Adipocyte (in vitro differentiated cells): Measurements from ENCODE around the gene RASSF7.

ENCODE experiments used
- DNase-seq: peaks from one replicate; pipeline ENCODE4 v3.0.0-alpha.2; 2015; ENCODE audit warnings: low read depth
- H3K27me3 ChIP-seq: replicated peaks from 2 replicates; pipeline ENCODE4 v1.7.0; 2013; ENCODE audit warnings: mild to moderate bottlenecking, low read length, moderate library complexity; ENCODE audit not compliant: control insufficient read depth, insufficient read depth
- H3K36me3 ChIP-seq: 2 replicates; pipeline ENCODE4 v1.7.0; 2013; ENCODE audit warnings: low read length, mild to moderate bottlenecking, moderate library complexity; ENCODE audit not compliant: control insufficient read depth, insufficient read depth, severe bottlenecking
- H3K4me1 ChIP-seq: 2 replicates; pipeline ENCODE4 v1.7.0; 2013; ENCODE audit warnings: mild to moderate bottlenecking, low read length, moderate library complexity; ENCODE audit not compliant: control insufficient read depth, insufficient read depth
- H3K4me3 ChIP-seq: 2 replicates; pipeline ENCODE4 v1.7.0; 2013; ENCODE audit warnings: mild to moderate bottlenecking, low read length, moderate library complexity
- H3K9ac ChIP-seq: 2 replicates; pipeline ENCODE4 v1.7.0; 2013; ENCODE audit warnings: mild to moderate bottlenecking, low read length, moderate library complexity
- H3K9me3 ChIP-seq: 2 replicates; pipeline ENCODE4 v1.7.0; 2013; ENCODE audit warnings: mild to moderate bottlenecking, low read length, moderate library complexity; ENCODE audit not compliant: control insufficient read depth

RASSF7 gene

GRCh38 chr11:528166-528814, 32.5 kb upstream of the RASSF7 start:
- Histone ChIP-seq H3K36me3 (peaks cover 8% of the 10 kb centered on the region), H3K9me3 (no peaks in the 10 kb centered on the region), H3K27me3 (no peaks in the 10 kb centered on the region), H3K9ac (no peak overlapping the region), H3K4me3 (no peak overlapping the region), H3K4me1 (no peaks in the 10 kb centered on the region)
- DNase-seq, result no peak

GRCh38 chr11:528815-529727, 31.7 kb upstream of the RASSF7 start:
- no peak overlapping the region for H3K4me3 ChIP-seq
- no peak for DNase-seq

GRCh38 chr11:529728-530411, 30.9 kb upstream of the RASSF7 start:
- DNase-seq, result no peak
- no peak overlapping the region for H3K4me3 ChIP-seq
- H3K27me3 ChIP-seq, result no peaks in the 10 kb centered on the region

More at GRCh38 chr11:528815-529727, 31.7 kb upstream of the RASSF7 start:
- no peaks in the 10 kb centered on the region for H3K9me3 ChIP-seq
- peaks cover 3% of the 10 kb centered on the region for H3K4me1 ChIP-seq
- H3K9ac ChIP-seq, result no peak overlapping the region
- H3K36me3 ChIP-seq, result peaks cover 12% of the 10 kb centered on the region
- no peaks in the 10 kb centered on the region for H3K27me3 ChIP-seq

GRCh38 chr11:530960-531831, 29.6 kb upstream of the RASSF7 start:
- no peak overlapping the region for H3K9ac ChIP-seq
- peaks cover 12% of the 10 kb centered on the region for H3K36me3 ChIP-seq
- peaks cover 10% of the 10 kb centered on the region for H3K4me1 ChIP-seq
- H3K27me3 ChIP-seq, result no peaks in the 10 kb centered on the region
- no peaks in the 10 kb centered on the region for H3K9me3 ChIP-seq
- H3K4me3 ChIP-seq, result no peak overlapping the region
- no peak for DNase-seq

More at GRCh38 chr11:529728-530411, 30.9 kb upstream of the RASSF7 start:
- Histone ChIP-seq H3K4me1 (peaks cover 7% of the 10 kb centered on the region), H3K36me3 (peaks cover 12% of the 10 kb centered on the region), H3K9me3 (no peaks in the 10 kb centered on the region), H3K9ac (no peak overlapping the region)

- no peak for DNase-seq
- Histone ChIP-seq H3K9ac (no peak overlapping the region), H3K4me3 (no peak overlapping the region), H3K9me3 (no peaks in the 10 kb centered on the region), H3K4me1 (peaks cover 13% of the 10 kb centered on the region), H3K27me3 (no peaks in the 10 kb centered on the region), H3K36me3 (peaks cover 12% of the 10 kb centered on the region)
Measured at GRCh38 chr11:531919-532526, 28.7 kb upstream of the RASSF7 start.

GRCh38 chr11:532527-532985, 28.2 kb upstream of the RASSF7 start:
- Histone ChIP-seq H3K4me1 (peaks cover 18% of the 10 kb centered on the region), H3K9me3 (no peaks in the 10 kb centered on the region)
- DNase-seq, result no peak

GRCh38 chr11:532986-533585, 27.7 kb upstream of the RASSF7 start:
- Histone ChIP-seq H3K27me3 (no peaks in the 10 kb centered on the region), H3K9me3 (no peaks in the 10 kb centered on the region), H3K36me3 (peaks cover 12% of the 10 kb centered on the region), H3K4me3 (no peak overlapping the region), H3K9ac (no peak overlapping the region), H3K4me1 (peaks cover 18% of the 10 kb centered on the region)
- DNase-seq, result no peak

More at GRCh38 chr11:532527-532985, 28.2 kb upstream of the RASSF7 start:
- H3K27me3 ChIP-seq, result no peaks in the 10 kb centered on the region
- peaks cover 12% of the 10 kb centered on the region for H3K36me3 ChIP-seq
- no peak overlapping the region for H3K9ac ChIP-seq
- no peak overlapping the region for H3K4me3 ChIP-seq

- Histone ChIP-seq H3K4me1 (peaks cover 18% of the 10 kb centered on the region), H3K9ac (peak overlapping the region; percentile 88), H3K9me3 (no peaks in the 10 kb centered on the region), H3K4me3 (peak overlapping the region; percentile 87), H3K36me3 (peaks cover 12% of the 10 kb centered on the region), H3K27me3 (no peaks in the 10 kb centered on the region)
- DNase-seq, result no peak
Measured at GRCh38 chr11:533586-534395, 27.0 kb upstream of the RASSF7 start.

- Histone ChIP-seq H3K4me3 (peak overlapping the region; percentile 87), H3K4me1 (peaks cover 18% of the 10 kb centered on the region), H3K36me3 (peaks cover 12% of the 10 kb centered on the region), H3K9me3 (no peaks in the 10 kb centered on the region), H3K27me3 (no peaks in the 10 kb centered on the region), H3K9ac (peak overlapping the region; percentile 88)
- peak; percentile 67 for DNase-seq
Measured at GRCh38 chr11:534396-535209, 26.2 kb upstream of the RASSF7 start.
